Measurements from ENCODE around the gene COPB2.

- TF ChIP-seq, protein P1, sequence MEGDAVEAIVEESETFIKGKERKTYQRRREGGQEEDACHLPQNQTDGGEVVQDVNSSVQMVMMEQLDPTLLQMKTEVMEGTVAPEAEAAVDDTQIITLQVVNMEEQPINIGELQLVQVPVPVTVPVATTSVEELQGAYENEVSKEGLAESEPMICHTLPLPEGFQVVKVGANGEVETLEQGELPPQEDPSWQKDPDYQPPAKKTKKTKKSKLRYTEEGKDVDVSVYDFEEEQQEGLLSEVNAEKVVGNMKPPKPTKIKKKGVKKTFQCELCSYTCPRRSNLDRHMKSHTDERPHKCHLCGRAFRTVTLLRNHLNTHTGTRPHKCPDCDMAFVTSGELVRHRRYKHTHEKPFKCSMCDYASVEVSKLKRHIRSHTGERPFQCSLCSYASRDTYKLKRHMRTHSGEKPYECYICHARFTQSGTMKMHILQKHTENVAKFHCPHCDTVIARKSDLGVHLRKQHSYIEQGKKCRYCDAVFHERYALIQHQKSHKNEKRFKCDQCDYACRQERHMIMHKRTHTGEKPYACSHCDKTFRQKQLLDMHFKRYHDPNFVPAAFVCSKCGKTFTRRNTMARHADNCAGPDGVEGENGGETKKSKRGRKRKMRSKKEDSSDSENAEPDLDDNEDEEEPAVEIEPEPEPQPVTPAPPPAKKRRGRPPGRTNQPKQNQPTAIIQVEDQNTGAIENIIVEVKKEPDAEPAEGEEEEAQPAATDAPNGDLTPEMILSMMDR (IDR thresholded peaks at IDR 0.05), result no peak
- TF ChIP-seq EP300 (IDR thresholded peaks at IDR 0.05), result no peak
- TF ChIP-seq POLR2A (IDR thresholded peaks at IDR 0.05), result no peak
Observed at GRCh38 chr3:139378587-139379241, 10.7 kb downstream of the COPB2 start.
